GM12872 (cell line): Measurements from ENCODE around the gene RIC8B.

Source experiments
- CTCF ChIP-seq: IDR thresholded peaks from 3 replicates; pipeline ENCODE4 v1.5.1; 2011; ENCODE audit warnings: low read depth, mild to moderate bottlenecking, low read length, moderate library complexity; ENCODE audit not compliant: insufficient read depth

Gene RIC8B

DNA sequence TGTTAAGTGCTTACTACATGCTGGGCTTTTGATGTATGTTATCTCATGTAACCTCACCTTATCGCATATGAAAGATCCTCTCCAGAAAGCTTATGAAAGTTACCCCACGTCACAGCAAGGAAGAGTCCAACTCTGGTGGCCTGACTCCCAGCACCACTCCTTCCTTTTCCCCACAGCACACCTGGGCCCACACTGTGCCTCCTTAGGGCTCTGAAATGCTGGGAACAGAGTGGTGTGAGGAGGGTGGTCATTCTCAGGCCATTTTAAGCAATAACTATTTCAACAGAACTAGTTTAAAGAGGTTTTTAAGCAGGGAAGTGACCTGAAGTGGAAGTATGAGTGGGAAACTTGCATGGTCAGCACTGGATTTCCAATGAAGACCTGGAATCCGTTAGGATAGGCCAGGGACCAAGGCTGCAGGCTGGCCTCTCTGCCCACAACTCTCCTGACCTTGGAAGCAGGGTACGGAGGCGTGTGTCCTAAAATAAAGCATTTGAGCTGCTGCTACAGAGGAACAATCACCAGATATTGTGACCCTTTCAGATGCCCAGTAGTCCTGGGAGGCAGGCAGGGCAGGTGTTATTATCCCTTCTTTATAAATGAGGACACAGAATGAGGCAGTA lies 114.0 kb downstream of the RIC8B start:
- TF ChIP-seq CTCF, result no peak

- TF ChIP-seq CTCF, result no peak
Observed at GRCh38 chr12:106889326-106889725, 114.8 kb downstream of the RIC8B start.

GRCh38 chr12:106889950-106890626 lies 115.6 kb downstream of the RIC8B start:
- no peak for TF ChIP-seq CTCF

DNA sequence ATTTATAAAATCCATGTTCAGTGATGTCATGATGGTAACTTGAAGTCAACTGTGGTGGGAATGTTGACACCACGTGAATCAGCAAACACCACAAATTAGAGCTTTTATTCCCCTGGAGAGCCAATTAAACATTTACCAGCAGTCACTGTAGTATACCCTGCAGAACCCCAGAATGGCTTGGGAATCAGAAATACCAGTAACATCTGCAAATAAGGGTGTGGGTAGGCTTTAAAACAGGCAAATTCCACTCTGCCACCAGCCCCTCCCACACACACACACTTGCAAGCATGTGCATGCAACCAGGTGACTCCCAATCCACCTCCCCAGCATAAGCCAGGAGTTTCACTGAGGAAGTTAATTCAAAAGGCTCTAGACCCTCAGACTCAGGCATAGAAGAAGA lies 117.6 kb downstream of the RIC8B start:
- no peak for TF ChIP-seq CTCF

- TF ChIP-seq CTCF, result no peak
Observed at GRCh38 chr12:106893451-106893850, 119.0 kb downstream of the RIC8B start.

DNA sequence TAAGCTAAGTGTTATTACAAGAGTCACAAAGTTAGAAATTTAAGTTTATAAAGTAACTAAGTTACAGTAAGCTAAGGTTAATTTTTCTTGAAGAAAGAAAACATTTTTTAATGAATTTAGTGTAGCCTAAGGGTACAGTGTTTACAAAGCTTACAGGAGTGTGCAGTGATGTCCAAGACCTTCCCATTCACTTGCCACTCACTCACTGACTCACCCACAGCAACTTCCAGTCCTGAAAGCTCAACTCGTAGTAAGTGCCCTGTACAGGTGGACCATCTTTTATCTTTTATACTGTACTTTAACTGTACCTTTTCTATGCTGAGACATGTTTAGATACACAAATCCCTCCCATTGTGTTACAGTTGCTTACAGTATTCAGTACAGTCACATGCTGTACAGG lies 120.3 kb downstream of the RIC8B start:
- TF ChIP-seq CTCF, result no peak

DNA sequence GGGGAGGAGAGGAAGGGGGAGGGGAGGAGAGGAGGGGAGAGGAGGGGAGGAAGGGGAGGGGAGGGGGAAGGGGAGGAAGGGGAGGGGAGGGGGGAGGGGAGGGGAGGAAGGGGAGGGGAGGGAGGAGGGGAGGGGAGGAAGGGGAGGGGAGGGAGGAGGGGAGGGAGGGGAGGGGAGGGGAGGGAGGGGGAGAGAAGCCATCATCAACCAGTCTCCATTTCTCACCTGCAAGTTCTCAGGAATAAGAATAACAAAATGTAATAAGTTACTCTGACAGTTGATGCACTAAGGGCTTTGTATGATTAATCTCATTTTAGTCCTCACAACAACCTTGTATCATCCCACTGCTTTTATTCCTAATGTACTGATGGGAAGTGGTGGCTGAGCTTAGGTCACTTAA lies 122.1 kb downstream of the RIC8B start:
- TF ChIP-seq CTCF, result no peak
